ENCODE measurements around the gene RBP5.

- TF ChIP-seq, protein P1, sequence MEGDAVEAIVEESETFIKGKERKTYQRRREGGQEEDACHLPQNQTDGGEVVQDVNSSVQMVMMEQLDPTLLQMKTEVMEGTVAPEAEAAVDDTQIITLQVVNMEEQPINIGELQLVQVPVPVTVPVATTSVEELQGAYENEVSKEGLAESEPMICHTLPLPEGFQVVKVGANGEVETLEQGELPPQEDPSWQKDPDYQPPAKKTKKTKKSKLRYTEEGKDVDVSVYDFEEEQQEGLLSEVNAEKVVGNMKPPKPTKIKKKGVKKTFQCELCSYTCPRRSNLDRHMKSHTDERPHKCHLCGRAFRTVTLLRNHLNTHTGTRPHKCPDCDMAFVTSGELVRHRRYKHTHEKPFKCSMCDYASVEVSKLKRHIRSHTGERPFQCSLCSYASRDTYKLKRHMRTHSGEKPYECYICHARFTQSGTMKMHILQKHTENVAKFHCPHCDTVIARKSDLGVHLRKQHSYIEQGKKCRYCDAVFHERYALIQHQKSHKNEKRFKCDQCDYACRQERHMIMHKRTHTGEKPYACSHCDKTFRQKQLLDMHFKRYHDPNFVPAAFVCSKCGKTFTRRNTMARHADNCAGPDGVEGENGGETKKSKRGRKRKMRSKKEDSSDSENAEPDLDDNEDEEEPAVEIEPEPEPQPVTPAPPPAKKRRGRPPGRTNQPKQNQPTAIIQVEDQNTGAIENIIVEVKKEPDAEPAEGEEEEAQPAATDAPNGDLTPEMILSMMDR (IDR thresholded peaks at IDR 0.05; ENCODE audit: low read depth, low read length), result no peak
- TF ChIP-seq EZH2phosphoT487 (IDR thresholded peaks at IDR 0.05; ENCODE audit: low read depth), result no peak
Measured at GRCh38 chr12:7122811-7123769, 5.6 kb downstream of the RBP5 start.
